Subcutaneous adipose tissue (tissue), 4 donors: Measurements from ENCODE around the gene TRIM65. TPM values are rescaled to one million over a fixed set of nuclear protein-coding genes. Genes with fewer than 3 reads are reported as not detected.

Experiments used
- total RNA-seq, 4 donors: library from RNA; depleted of rRNA; stranded (reverse); fragments of >200 nt; gene quantifications; one replicate each; pipeline ENCODE4 v1.1.0, GENCODE V29; 2016
- TF ChIP-seq, protein P1 (sequence below): fragments of 450-650 bp; IDR thresholded peaks from one replicate; pipeline ENCODE4 v1.5.1; 2016; ENCODE audit warnings: low read depth, mild to moderate bottlenecking, control low read depth, antibody characterized with exemption, moderate library complexity

TRIM65 gene
- total RNA-seq, 4 donors from 2014 or later: 14.3 to 33.9 (median 24.7) TPM

DNA sequence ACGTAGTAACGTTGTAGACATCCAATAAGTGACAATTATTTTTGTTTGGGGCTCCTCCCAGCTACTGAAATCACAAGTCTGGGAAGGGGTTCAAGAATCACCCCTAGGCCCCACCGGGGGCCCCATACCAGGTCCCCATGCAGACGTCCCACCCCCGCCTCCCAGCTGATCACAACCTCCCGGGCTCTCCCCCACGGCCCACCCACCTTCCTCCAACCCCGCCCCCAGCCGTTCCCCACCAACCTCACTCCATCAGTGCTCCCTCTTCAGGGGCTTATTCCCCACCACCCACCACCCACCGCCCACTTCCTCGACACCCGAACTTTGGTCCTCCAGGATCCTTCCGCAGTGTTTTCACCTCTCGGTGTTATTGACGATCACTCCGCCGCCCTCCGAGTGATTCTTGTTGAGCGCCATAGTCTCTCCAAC lies 41.9 kb downstream of the TRIM65 start:
- TF ChIP-seq, protein P1, sequence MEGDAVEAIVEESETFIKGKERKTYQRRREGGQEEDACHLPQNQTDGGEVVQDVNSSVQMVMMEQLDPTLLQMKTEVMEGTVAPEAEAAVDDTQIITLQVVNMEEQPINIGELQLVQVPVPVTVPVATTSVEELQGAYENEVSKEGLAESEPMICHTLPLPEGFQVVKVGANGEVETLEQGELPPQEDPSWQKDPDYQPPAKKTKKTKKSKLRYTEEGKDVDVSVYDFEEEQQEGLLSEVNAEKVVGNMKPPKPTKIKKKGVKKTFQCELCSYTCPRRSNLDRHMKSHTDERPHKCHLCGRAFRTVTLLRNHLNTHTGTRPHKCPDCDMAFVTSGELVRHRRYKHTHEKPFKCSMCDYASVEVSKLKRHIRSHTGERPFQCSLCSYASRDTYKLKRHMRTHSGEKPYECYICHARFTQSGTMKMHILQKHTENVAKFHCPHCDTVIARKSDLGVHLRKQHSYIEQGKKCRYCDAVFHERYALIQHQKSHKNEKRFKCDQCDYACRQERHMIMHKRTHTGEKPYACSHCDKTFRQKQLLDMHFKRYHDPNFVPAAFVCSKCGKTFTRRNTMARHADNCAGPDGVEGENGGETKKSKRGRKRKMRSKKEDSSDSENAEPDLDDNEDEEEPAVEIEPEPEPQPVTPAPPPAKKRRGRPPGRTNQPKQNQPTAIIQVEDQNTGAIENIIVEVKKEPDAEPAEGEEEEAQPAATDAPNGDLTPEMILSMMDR: no peak

DNA sequence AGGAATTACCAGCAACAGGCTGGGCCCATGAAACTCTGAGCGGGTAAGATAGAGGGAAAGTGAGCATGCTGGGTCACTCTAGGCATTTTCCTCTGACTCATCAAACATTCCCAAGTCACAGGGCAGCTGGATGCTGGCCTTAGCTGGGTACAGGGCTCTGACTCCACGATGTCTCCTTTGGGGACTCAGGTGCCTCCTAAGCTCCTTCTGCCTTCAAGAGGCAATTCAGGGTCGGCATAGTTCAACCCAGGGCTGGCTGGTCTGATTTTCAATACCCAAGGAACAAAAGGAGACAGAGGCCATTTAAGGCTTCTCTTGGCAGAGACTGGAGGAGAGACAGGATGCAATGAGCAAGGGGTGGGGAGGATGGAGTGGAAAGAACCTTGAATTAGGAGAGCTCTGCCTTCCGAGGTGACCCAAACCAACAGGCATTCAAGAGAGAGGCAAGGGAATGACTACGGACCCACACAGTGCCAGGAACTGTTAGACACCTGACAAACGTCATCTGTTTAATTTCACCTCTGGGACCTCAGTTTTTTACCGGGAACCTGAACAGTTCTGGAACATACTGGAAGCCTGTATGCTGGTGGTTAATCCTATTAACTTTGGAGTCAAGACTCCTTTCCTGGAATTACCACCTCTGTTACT lies 42.5 kb downstream of the TRIM65 start:
- TF ChIP-seq, protein P1: no peak

DNA sequence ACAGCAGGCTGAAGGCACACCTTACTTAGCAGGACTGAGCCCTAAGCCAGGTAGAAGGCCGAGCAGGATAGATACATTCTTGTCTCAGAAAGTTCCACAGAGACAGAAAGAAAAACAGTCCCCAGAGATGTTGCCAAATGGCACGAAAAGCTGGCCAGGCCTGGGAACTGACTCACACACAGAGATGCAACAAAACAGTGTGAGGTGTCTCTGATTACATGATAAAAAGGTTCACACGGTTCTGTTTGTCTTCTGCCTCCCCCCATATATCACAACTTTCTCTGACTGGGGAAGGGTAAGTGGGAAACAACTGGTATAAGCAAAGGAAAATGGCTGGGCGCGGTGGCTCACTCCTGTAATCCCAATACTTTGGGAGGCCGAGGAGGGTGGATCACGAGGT lies 43.3 kb downstream of the TRIM65 start:
- TF ChIP-seq, protein P1: no peak

DNA sequence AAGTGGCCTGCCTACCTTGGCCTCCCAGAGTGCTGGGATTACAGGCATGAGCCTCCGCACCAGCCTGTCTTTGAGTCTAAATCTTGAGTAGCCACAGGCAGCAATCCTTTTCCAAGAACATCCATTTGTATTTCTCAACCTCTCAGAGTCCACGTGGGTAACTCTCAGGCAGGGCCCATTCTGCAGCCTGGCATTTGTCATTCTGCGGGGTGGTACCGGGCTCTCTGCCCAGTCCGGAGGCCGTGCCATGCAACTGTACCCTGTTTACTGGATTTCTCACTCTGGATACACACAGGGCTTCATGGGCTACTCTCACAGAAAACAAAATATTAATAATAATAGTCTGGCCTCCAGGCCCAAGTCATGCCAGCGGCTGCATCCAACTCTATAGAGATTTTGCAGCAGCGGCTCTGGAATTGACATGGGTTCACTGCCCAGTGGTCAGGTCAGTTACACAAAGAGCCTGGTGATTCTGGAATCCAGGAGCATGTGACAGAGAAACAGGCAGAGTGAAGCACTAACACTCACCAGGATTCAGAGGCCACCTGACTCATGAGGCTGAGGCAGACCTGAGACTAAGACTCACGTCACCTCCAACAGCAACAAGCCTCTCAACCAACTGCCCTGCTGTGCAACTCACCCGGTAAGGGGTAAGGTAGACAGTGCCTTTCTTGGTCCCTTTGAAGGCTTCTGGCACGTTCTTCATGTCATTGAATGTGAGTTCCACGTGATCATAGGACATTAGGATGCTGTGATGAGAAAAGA lies 45.6 kb downstream of the TRIM65 start:
- TF ChIP-seq, protein P1: no peak

GRCh38 chr17:75849724-75850123 lies 47.0 kb downstream of the TRIM65 start:
- TF ChIP-seq, protein P1: no peak

DNA sequence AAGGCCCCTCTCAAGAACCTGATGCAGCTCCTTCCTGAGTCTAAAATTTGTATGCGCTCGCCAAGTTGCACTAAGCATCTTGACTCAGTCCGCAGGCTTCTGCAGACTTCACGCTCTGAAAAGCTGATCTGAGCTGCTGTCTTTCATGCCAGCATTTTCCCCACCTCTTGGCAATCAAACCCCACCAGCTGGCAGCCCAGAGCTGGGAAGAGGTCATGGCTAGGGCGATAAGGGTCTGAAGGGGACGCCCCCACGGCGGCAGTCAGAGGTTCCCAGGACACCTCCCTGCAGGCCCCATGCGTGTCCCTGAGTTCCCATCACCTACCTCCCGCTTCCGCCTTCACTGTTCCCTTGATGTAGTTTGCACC lies 47.5 kb downstream of the TRIM65 start:
- TF ChIP-seq, protein P1: no peak

- TF ChIP-seq, protein P1: no peak
Measured at GRCh38 chr17:75848523-75849278, 48.0 kb downstream of the TRIM65 start.
